DOHH2 (cell line): ENCODE measurements around the gene MACROD2.

ENCODE experiments used
- CTCF ChIP-seq: fragments of 200-600 bp; sonication (generic); IDR thresholded peaks from one replicate; pipeline ENCODE4 v1.5.1; 2014; ENCODE audit warnings: antibody characterized with exemption, mild to moderate bottlenecking, low read depth, low read length; ENCODE audit not compliant: poor library complexity, severe bottlenecking
- EZH2phosphoT487 ChIP-seq: fragments of 200-600 bp; sonication (generic); IDR thresholded peaks from 2 replicates; pipeline ENCODE4 v1.6.1; 2017; ENCODE audit warnings: borderline replicate concordance, mild to moderate bottlenecking, antibody characterized with exemption, low read length, moderate library complexity, mixed read lengths

GRCh38 chr20:16062661-16063581 is 2067.6 kb downstream of the MACROD2 start:
- no peak for TF ChIP-seq CTCF
- TF ChIP-seq EZH2phosphoT487: no peak
